GM12878 (cell line): ENCODE measurements around the gene FOLR3.

ENCODE experiments used
- CREB1 ChIP-seq: IDR thresholded peaks from 2 replicates; pipeline ENCODE4 v1.6.1; 2012; ENCODE audit warnings: low read depth, mild to moderate bottlenecking, inconsistent platforms
- REST ChIP-seq: IDR thresholded peaks from 2 replicates; pipeline ENCODE4 v1.6.1; 2012; ENCODE audit warnings: mild to moderate bottlenecking, low read depth, low read length
- SREBF2 ChIP-seq: IDR thresholded peaks from 2 replicates; pipeline ENCODE4 v1.6.1; 2012; ENCODE audit warnings: mild to moderate bottlenecking, low read length

GRCh38 chr11:72160319-72160718 is 24.8 kb downstream of the FOLR3 start:
- TF ChIP-seq SREBF2: no peak
- TF ChIP-seq CREB1: no peak
- TF ChIP-seq REST: no peak
